HG03354 (cell line): Measurements from ENCODE around the gene KCNIP3.

Experiments used
- ATAC-seq: cut with Tn5 transposase; IDR thresholded peaks from one replicate; pipeline ENCODE4 v1.9.1; 2021; ENCODE audit warnings: mild to moderate bottlenecking; ENCODE audit not compliant: unreplicated experiment, poor library complexity, severe bottlenecking

The KCNIP3 gene

GRCh38 chr2:95274291-95275150, 22.6 kb upstream of the KCNIP3 start, which contains the start of gene PROM2:
Gene PROM2 (plus strand): TSS chr2:95274449. CDS start chr2:95274586, 137 bp downstream.
- no peak for ATAC-seq

- ATAC-seq = no peak
Measured at GRCh38 chr2:95275151-95275515, 22.0 kb upstream of the KCNIP3 start.

GRCh38 chr2:95275601-95276243, 21.4 kb upstream of the KCNIP3 start:
- ATAC-seq = no peak

DNA sequence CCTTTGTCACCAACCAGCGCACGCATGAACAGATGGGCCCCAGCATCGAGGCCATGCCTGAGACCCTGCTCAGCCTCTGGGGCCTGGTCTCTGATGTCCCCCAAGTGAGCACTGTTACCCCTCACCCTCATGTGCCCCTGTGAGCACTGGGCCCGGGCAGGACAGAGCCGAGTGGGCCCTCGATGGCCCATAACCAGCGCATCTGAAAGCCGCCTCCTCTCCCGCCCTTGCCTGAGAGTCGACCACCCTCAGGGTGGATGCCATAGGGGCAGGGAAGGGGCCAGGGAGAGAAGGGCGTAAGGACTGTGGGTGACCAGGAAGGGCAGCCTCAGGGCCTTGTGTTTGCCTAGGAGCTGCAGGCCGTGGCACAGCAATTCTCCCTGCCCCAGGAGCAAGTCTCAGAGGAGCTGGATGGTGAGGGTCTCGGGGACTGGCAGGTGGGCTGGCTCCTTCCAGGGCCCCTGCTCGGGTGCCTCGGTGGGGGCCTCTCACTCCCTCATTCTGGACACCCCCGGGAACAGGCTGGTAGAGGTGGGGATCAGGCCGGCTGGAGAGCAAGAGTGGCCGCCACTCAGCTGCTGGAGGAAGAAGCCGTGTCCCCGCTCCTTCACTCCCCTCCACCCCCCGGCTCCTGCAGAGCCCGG, 20.8 kb upstream of the KCNIP3 start:
- no peak for ATAC-seq

DNA sequence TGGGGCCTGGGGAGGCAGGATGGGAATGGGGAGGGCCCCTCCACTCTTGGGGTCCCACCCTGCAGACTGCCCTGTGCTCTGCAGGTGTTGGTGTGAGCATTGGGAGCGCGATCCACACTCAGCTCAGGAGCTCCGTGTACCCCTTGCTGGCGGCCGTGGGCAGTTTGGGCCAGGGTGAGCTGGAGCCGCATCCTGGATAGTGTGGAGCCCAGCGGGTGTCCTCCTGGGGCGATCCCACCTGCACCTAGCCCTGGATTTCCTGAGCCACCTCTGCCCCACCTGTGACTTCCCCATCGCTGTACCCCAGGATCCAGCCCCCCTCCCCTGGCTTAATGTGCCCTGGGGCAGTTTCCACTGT, 20.3 kb upstream of the KCNIP3 start:
- no peak for ATAC-seq

DNA sequence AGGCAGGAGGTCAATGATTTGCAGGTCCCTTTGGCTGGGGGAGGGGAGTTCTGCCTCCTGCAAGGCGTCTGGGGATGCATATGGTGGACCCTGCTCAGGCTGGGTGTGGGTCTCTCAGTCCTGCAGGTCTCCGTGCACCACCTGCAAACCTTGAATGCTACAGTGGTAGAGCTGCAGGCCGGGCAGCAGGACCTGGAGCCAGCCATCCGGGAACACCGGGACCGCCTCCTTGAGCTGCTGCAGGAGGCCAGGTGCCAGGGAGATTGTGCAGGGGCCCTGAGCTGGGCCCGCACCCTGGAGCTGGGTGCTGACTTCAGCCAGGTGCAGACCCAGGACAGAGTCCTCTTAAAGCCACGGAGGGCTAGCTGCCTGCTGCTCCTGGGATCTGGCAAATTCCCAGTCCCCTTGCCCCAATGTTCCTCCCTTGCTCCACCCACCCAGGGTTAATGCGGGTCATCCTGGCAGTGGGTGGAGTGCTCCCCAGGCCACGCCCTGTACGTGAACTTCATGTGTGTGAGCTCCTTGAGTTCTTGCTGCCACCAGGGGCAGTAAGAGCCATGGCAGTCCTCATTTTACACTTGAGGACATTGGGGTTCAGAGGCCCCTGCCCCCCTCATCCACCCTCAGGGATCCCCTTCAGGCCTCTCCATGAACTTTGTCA, 19.8 kb upstream of the KCNIP3 start:
- ATAC-seq = no peak

DNA sequence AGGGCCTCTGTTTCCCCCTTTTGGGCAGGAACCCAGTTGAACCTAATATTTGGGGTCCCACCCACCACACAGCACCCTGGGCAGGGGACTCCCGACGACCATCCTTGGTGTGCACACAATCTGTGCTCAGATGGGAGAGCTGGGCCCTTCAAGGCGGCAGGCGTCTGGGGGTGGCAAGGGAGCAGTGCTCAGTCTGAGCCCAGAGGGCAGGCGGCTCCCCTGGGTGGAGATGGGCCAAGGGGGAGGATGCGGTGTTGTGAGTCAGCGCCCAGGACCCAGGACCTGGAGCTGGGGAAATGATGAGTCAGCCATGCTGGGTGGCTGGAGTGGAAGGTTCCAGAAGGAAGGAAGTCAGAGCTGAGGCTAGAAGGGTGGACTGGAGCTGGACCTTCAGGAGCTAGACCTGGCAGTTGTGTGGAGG, 19.1 kb upstream of the KCNIP3 start:
- no peak for ATAC-seq

DNA sequence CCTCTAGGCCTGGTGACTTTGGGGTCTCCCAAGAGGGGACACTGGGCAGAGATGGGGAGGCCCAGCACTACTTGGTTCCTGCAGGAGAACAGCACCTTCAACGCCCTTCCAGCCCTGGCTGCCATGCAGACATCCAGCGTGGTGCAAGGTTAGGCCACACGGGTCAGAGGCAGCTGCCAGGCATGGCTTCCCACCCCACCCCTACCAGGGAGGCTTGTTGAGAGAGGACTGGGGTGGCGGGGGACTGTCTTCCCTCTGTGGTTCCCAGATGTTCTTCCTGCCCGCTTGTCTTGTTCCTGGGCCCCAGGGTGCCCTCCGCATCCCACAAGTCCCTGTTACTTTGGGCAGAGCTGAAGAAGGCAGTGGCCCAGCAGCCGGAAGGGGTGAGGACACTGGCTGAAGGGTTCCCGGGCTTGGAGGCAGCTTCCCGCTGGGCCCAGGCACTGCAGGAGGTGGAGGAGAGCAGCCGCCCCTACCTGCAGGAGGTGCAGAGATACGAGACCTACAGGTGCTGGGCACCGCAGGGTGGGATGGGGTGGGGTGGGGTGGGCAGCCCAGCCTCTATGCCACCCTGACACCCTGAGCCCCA, 18.4 kb upstream of the KCNIP3 start:
- ATAC-seq = no peak

DNA sequence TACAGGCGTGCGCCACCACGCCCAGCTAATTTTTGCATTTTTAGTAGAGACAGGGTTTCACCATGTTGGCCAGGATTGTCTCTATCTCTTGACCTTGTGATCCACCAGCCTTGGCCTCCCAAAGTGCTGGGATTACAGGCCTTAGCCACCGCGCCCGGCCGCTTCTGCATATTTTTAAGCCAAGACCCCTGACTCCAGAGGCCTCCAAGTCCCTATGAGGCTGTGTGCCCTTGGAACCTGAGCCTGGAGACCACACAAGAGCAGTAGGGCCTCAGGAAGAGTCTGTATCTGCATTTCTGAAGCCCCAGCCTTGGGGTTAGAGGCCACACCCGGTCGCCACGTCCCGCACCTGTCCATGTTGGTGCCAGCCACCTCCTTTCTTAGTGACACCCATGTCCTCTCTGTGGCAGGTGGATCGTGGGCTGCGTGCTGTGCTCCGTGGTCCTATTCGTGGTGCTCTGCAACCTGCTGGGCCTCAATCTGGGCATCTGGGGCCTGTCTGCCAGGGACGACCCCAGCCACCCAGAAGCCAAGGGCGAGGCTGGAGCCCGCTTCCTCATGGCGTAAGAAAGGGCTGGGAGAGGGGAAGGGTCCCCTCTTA, 17.6 kb upstream of the KCNIP3 start:
- no peak for ATAC-seq

GRCh38 chr2:95281071-95281470, 16.1 kb upstream of the KCNIP3 start:
- ATAC-seq = no peak

GRCh38 chr2:95281786-95282185, 15.4 kb upstream of the KCNIP3 start:
- no peak for ATAC-seq

DNA sequence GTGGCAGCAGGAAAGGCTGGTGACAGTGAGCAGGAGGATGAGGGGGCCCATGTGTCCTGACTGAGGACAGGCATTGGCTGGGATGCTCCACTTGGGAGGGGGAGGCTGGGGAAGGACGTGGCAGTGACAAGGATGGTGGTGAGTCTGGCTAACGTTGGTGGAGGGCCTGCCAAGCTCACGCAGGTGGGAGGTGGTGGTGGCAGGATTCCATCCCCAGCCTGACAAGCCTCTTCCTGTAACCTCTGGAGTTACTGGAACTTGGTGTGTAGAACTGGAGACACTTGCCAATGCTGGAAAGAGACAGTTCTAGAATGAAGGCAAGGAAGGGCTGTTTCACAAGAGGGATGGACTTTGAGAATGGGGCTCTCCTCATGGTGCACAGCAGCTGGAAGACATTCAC, 14.7 kb upstream of the KCNIP3 start:
- no peak for ATAC-seq

- ATAC-seq = no peak
Measured at GRCh38 chr2:95283562-95283961, 13.6 kb upstream of the KCNIP3 start.

DNA sequence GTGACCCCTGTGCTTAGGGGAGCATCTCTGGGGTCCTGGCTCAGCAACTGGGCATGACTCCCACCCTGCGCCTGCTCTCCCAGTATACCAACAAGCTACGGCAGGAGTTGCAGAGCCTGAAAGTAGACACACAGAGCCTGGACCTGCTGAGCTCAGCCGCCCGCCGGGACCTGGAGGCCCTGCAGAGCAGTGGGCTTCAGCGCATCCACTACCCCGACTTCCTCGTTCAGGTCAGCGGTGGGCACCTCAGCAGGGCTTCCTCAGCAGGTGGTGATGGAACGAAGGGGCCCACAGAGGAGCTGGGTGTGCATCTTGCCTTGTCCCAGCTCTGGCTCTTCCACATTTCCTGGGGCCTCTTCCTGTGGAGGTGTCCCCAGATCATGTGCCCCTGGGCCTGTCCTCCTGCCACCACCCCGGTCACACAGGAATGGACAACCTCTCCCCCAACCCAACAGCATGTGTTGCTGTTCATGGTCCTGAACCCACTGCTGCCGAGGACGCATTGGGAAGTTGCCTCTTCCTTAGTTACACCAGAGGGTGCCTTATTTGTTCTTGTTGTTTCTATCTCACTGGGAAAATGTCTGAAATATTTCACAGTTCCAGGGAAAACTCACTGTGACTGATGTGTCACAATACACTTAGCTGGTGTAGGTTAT, 12.1 kb upstream of the KCNIP3 start:
- ATAC-seq = no peak

- no peak for ATAC-seq
Measured at GRCh38 chr2:95285542-95285932, 11.6 kb upstream of the KCNIP3 start.

- no peak for ATAC-seq
Measured at GRCh38 chr2:95287336-95287735, 9.8 kb upstream of the KCNIP3 start.

GRCh38 chr2:95287806-95288205, 9.3 kb upstream of the KCNIP3 start:
- ATAC-seq = no peak

GRCh38 chr2:95289253-95289652, 7.9 kb upstream of the KCNIP3 start:
- ATAC-seq = no peak

GRCh38 chr2:95291222-95291621, 5.9 kb upstream of the KCNIP3 start:
- no peak for ATAC-seq
